H1 (cell line): ENCODE measurements around the gene SPAG17. TPM values are rescaled to one million over a fixed set of nuclear protein-coding genes. Genes with fewer than 3 reads are reported as not detected.

Experiments
- CTCF ChIA-PET: fragments of 300-600 bp; sonication (Branson Sonifier 250); formaldehyde crosslinking; loops from one replicate; lab custom pipeline; 2021; ENCODE audit not compliant: partially characterized antibody; lab: Charles Lee
- POLR2A ChIA-PET: fragments of 300-600 bp; sonication (Branson Sonifier 250); formaldehyde crosslinking; loops from one replicate; lab custom pipeline; 2021; ENCODE audit warnings: inconsistent platforms; ENCODE audit not compliant: partially characterized antibody; lab: Charles Lee
- DNase-seq, 2 experiments: peaks; one replicate each; pipeline versions ENCODE4 v3.0.0 to v3.0.0-alpha.2; 2010 to 2022; ENCODE audit warnings: low spot score in 2 of 2, low read depth in 1 of 2, mixed read lengths in 1 of 2
- FAIRE-seq: peaks from 2 replicates; lab custom pipeline; 2011; peaks lifted over from hg19 to GRCh38; lab: Jason Lieb, UNC
- H2AFZ ChIP-seq: 2 replicates; pipeline ENCODE4 v1.8.1; 2012; ENCODE audit warnings: low read length, inconsistent platforms
- H2AK5ac ChIP-seq: 2 replicates; pipeline ENCODE4 v1.6.1; 2013; ENCODE audit warnings: low read depth, low read length
- H2BK120ac ChIP-seq: replicated peaks from 2 replicates; pipeline ENCODE3; 2013; ENCODE audit warnings: low read depth, low read length, inconsistent platforms
- H2BK12ac ChIP-seq: 2 replicates; pipeline ENCODE4 v1.6.1; 2013; ENCODE audit warnings: low read depth, low read length
- H2BK15ac ChIP-seq: 2 replicates; pipeline ENCODE4 v1.6.1; 2013; ENCODE audit warnings: low read length
- H2BK20ac ChIP-seq: 2 replicates; pipeline ENCODE4 v1.6.1; 2013; ENCODE audit warnings: low read length
- H2BK5ac ChIP-seq: 2 replicates; pipeline ENCODE4 v1.6.1; 2013; ENCODE audit warnings: low read depth, low read length
- H3K14ac ChIP-seq: 2 replicates; pipeline ENCODE4 v1.6.1; 2013; ENCODE audit warnings: inconsistent platforms; ENCODE audit not compliant: insufficient read length
- H3K18ac ChIP-seq: 2 replicates; pipeline ENCODE4 v1.6.1; 2013; ENCODE audit warnings: low read length; ENCODE audit errors: extremely low read depth
- H3K23ac ChIP-seq: 2 replicates; pipeline ENCODE4 v1.6.1; 2013; ENCODE audit warnings: inconsistent platforms; ENCODE audit not compliant: insufficient read length
- H3K23me2 ChIP-seq: 2 replicates; pipeline ENCODE4 v1.6.1; 2013; ENCODE audit warnings: low read depth, low read length
- H3K27ac ChIP-seq: 2 replicates; pipeline ENCODE4 v1.6.1; 2011; ENCODE audit warnings: low read depth, low read length, inconsistent platforms
- H3K27me3 ChIP-seq, 4 experiments: replicated peaks in 1 of 4; 1 replicate in 1 of 4; 2 replicates in 3 of 4; pipeline versions ENCODE4 v1.6.1 to v1.8.1; 2011 to 2013; ENCODE audit warnings: low read length in 3 of 4, mild to moderate bottlenecking in 3 of 4, inconsistent platforms in 2 of 4, mixed read lengths in 2 of 4, moderate library complexity in 1 of 4; ENCODE audit not compliant: control insufficient read depth in 3 of 4, insufficient read depth in 3 of 4; ENCODE audit errors: extremely low read depth in 1 of 4
- H3K36me3 ChIP-seq, 4 experiments: 2 replicates each; pipeline versions ENCODE4 v1.6.1 to v1.8.1; 2011 to 2013; ENCODE audit warnings: mild to moderate bottlenecking in 4 of 4, low read length in 3 of 4, moderate library complexity in 2 of 4, control low read depth in 1 of 4, inconsistent platforms in 1 of 4; ENCODE audit not compliant: insufficient read depth in 4 of 4, control insufficient read depth in 2 of 4
- H3K4ac ChIP-seq: replicated peaks from 2 replicates; pipeline ENCODE3; 2013; ENCODE audit warnings: low read length, low read depth, mixed read lengths, inconsistent platforms; ENCODE audit not compliant: insufficient read length
- H3K4me1 ChIP-seq, 4 experiments: replicated peaks in 1 of 4; 1 replicate in 1 of 4; 2 replicates in 3 of 4; pipeline versions ENCODE4 v1.6.1 to v1.8.1; 2011 to 2013; ENCODE audit warnings: low read length in 3 of 4, inconsistent platforms in 2 of 4, mixed read lengths in 1 of 4; ENCODE audit not compliant: insufficient read depth in 4 of 4, control insufficient read depth in 3 of 4
- H3K4me2 ChIP-seq, 2 experiments: 2 replicates each; pipeline versions ENCODE4 v1.6.1 to v1.8.1; 2011 to 2013; ENCODE audit warnings: low read depth in 2 of 2, low read length in 2 of 2, control low read depth in 1 of 2, inconsistent platforms in 1 of 2, mild to moderate bottlenecking in 1 of 2; ENCODE audit not compliant: insufficient read depth in 1 of 2
- H3K4me3 ChIP-seq, 4 experiments: fragments of 200-600, 300-600 bp in 1 of 4; sonication (generic), shearing (Covaris generic), sonication (Bioruptor Twin) in 1 of 4; 2 replicates each; pipeline versions ENCODE4 v1.5.1 to v1.8.1; 2011 to 2016; ENCODE audit warnings: low read length in 4 of 4, low read depth in 3 of 4, control low read depth in 2 of 4, inconsistent platforms in 2 of 4, mild to moderate bottlenecking in 2 of 4, mixed read lengths in 1 of 4, moderate library complexity in 1 of 4; ENCODE audit not compliant: insufficient read depth in 2 of 4; ENCODE audit errors: extremely low read depth in 1 of 4
- H3K56ac ChIP-seq: replicated peaks from 2 replicates; pipeline ENCODE3; 2013; ENCODE audit warnings: low read depth, mild to moderate bottlenecking, mixed read lengths, low read length, inconsistent platforms; ENCODE audit not compliant: insufficient read length
- H3K79me1 ChIP-seq: 2 replicates; pipeline ENCODE4 v1.6.1; 2013; ENCODE audit warnings: low read depth, low read length, control low read depth
- H3K79me2 ChIP-seq, 2 experiments: 2 replicates each; pipeline versions ENCODE4 v1.6.1 to v1.8.1; 2012 to 2013; ENCODE audit warnings: low read length in 2 of 2, mild to moderate bottlenecking in 2 of 2, inconsistent platforms in 1 of 2; ENCODE audit not compliant: insufficient read depth in 2 of 2, control insufficient read depth in 1 of 2
- H3K9ac ChIP-seq, 4 experiments: replicated peaks in 1 of 4; 1 replicate in 1 of 4; 2 replicates in 3 of 4; pipeline versions ENCODE4 v1.6.1 to v1.8.1; 2011 to 2013; ENCODE audit warnings: low read depth in 3 of 4, low read length in 3 of 4, control low read depth in 2 of 4, mild to moderate bottlenecking in 2 of 4, moderate library complexity in 2 of 4, inconsistent platforms in 1 of 4; ENCODE audit errors: extremely low read depth in 1 of 4
- H3K9me3 ChIP-seq, 2 experiments: 2 replicates each; pipeline versions ENCODE4 v1.6.1 to v1.8.1; 2012 to 2013; ENCODE audit warnings: mild to moderate bottlenecking in 2 of 2, moderate library complexity in 2 of 2, control low read depth in 1 of 2, inconsistent platforms in 1 of 2, low read depth in 1 of 2, low read length in 1 of 2, mixed read lengths in 1 of 2; ENCODE audit not compliant: insufficient read depth in 2 of 2
- H4K20me1 ChIP-seq, 2 experiments: replicated peaks in 1 of 2; 2 replicates each; pipeline versions ENCODE3 to v1.8.1; 2011 to 2013; ENCODE audit warnings: inconsistent platforms in 2 of 2, low read length in 2 of 2, mild to moderate bottlenecking in 1 of 2; ENCODE audit not compliant: insufficient read depth in 2 of 2, control insufficient read depth in 1 of 2
- H4K5ac ChIP-seq: 2 replicates; pipeline ENCODE4 v1.6.1; 2013; ENCODE audit warnings: low read length, low read depth, mixed read lengths, inconsistent platforms; ENCODE audit not compliant: insufficient read length
- H4K8ac ChIP-seq: 2 replicates; pipeline ENCODE4 v1.8.0; 2013; ENCODE audit warnings: mild to moderate bottlenecking, moderate library complexity, low read length, inconsistent platforms; ENCODE audit not compliant: insufficient read depth; ENCODE audit errors: extremely low read depth
- H4K91ac ChIP-seq: replicated peaks from 2 replicates; pipeline ENCODE3; 2013; ENCODE audit warnings: low read length, mixed read lengths, inconsistent platforms; ENCODE audit not compliant: insufficient read length
- BACH1 ChIP-seq: IDR thresholded peaks from 2 replicates; pipeline ENCODE4 v1.6.1; 2012; ENCODE audit warnings: low read length, improper control_type of control experiment
- EP300 ChIP-seq, 2 experiments: IDR thresholded peaks; 1 replicate in 1 of 2; 2 replicates in 1 of 2; pipeline ENCODE4 v1.6.1; 2011 to 2012; ENCODE audit warnings: low read depth in 2 of 2, low read length in 2 of 2, mild to moderate bottlenecking in 2 of 2, borderline replicate concordance in 1 of 2, inconsistent platforms in 1 of 2, moderate library complexity in 1 of 2
- NANOG ChIP-seq: IDR thresholded peaks from 2 replicates; pipeline ENCODE4 v1.6.1; 2011; ENCODE audit warnings: low read length, low read depth, mild to moderate bottlenecking, inconsistent platforms; ENCODE audit not compliant: insufficient read depth, poor library complexity, severe bottlenecking
- PHF8 ChIP-seq: fragments of 200-600 bp; sonication (generic); conservative IDR thresholded peaks from 2 replicates; pipeline ENCODE4 v1.7.1; 2012; ENCODE audit warnings: low read depth, mild to moderate bottlenecking, inconsistent platforms, low read length, moderate library complexity
- WGBS, 2 experiments: shearing (Covaris generic) in 1 of 2; methylation state at CpG; one replicate each; pipeline versions ENCODE4 v1.1.6 to v1.1.7; 2013 to 2015; ENCODE audit warnings: low lambda C conversion rate in 2 of 2, mixed read lengths in 2 of 2, inconsistent platforms in 1 of 2, low coverage in 1 of 2, missing lambda C conversion rate in 1 of 2; ENCODE audit not compliant: insufficient replicate concordance in 2 of 2, insufficient coverage in 1 of 2, insufficient read length in 1 of 2; ENCODE audit errors: extremely low coverage in 1 of 2, missing lambda C conversion rate in 1 of 2; 5-methylcytosine and 5-hydroxymethylcytosine counted together
- polyA plus RNA-seq, 7 experiments: library from polyadenylated mRNA; depleted of rRNA in 3 of 7; stranded (reverse) in 5 of 7; unstranded in 2 of 7; fragments of >200 nt in 5 of 7; fragments of 200-250 nt in 2 of 7; gene quantifications; 1 replicate in 5 of 7; 2 replicates in 1 of 7; 4 replicates in 1 of 7; pipeline versions ENCODE4 v1.2.1 to v1.2.3, GENCODE V29; 2011 to 2013; ENCODE audit warnings: missing spikeins in 2 of 7, mixed read lengths in 2 of 7
- total RNA-seq: library from RNA; stranded (reverse); fragmentation: NEBNext Ultra II Directional; extraction: Animal tissue kit (Norgen Biotek cat#: 25700); gene quantifications from 2 replicates; pipeline ENCODE4 v1.2.1, GENCODE V29; 2021

Gene SPAG17
- total and polyA plus RNA-seq, 2 of the 8 experiments (the other 6 are each of a cell fraction or from before 2014, with no cell fraction given), result 0.56 to 0.62 TPM

DNA sequence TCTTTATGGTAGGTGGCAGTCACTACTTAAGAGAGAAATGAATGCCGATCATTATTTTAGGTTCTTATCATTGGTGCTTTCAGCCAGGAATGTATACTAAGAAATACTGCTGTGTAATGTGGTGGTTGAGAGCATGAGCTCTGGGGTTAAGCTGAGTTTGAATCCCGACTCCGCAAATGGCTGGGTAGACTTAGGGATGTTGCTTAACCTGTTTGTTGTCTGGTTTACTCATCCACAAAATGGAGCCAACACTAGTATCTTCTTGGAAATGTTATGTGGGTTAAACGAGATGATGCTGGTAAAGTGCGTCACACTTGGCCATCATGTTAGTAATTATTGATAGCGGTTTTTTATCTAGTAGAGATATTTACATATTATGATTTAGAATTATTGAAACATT is 171.7 kb downstream of the SPAG17 start:
- Histone ChIP-seq H3K23ac (no peak overlapping the region), H3K27ac (no peak overlapping the region), H3K36me3 (no peaks in the 10 kb centered on the region), H2BK15ac (no peak overlapping the region), H4K5ac (no peak overlapping the region), H2BK20ac (no peak overlapping the region), H3K56ac (no peak overlapping the region), H3K23me2 (no peaks in the 10 kb centered on the region), H2BK5ac (no peak overlapping the region), H2AFZ (no peak overlapping the region), H4K8ac (no peak overlapping the region), H4K91ac (no peak overlapping the region), H3K9ac (no peak overlapping the region), H3K4me1 (no peaks in the 10 kb centered on the region), H3K4ac (no peak overlapping the region), H3K4me3 (no peak overlapping the region), H3K4me2 (no peak overlapping the region), H3K79me1 (no peaks in the 10 kb centered on the region), H4K20me1 (no peaks in the 10 kb centered on the region), H2BK12ac (no peak overlapping the region), H3K9me3 (no peaks in the 10 kb centered on the region), H2AK5ac (no peak overlapping the region), H2BK120ac (no peak overlapping the region), H3K18ac (no peak overlapping the region), H3K27me3 (no peaks in the 10 kb centered on the region), H3K79me2 (no peaks in the 10 kb centered on the region), H3K14ac (no peak overlapping the region)
- FAIRE-seq (no peak), DNase-seq (no peak)
- ChIA-PET POLR2A (no interaction called here), CTCF (interaction anchor here (1.1 kb wide), 1 partner anchor 8 kb away, joined by 4 read pairs; no protein-coding TSS in a partner anchor)
- WGBS, 2 experiments, result 92% methylated on average over 6 of the region's 6 CpGs; no CpG with 5 or more reads in 1 of the 2 experiments
- TF ChIP-seq NANOG (no peak), EP300 (IDR thresholded peaks at IDR 0.05; ENCODE audit: borderline replicate concordance in 1 of 2, low read depth in 2 of 2, low read length in 2 of 2) (no peak), PHF8 (no peak), BACH1 (no peak)
